GM12878 (cell line): ENCODE data around the gene FABP6. TPM values are rescaled to one million over a fixed set of nuclear protein-coding genes. Genes with fewer than 3 reads are reported as not detected.

Experiments used
- ATAC-seq: fragments of 200-7000 bp; cut with Tn5 transposase; 3 replicates; pipeline ENCODE4 v1.9.1; 2020; ENCODE audit warnings: mild to moderate bottlenecking, moderate library complexity
- BruUV-seq: library from RNA; stranded (reverse); fragments of 400-500 nt; replicated peaks from 2 replicates; lab custom pipeline; 2021; lab: Mats Ljungman, UMichigan
- CTCF ChIA-PET: fragments of 300-600 bp; sonication (Branson Sonifier 250); formaldehyde crosslinking; extraction: SDS; loops from one replicate; lab custom pipeline; 2021; ENCODE audit warnings: inconsistent platforms; lab: Yijun Ruan, JAX
- POLR2A ChIA-PET: fragments of 350-600 bp; formaldehyde crosslinking; extraction: SDS; loops from one replicate; lab custom pipeline; 2021; ENCODE audit warnings: inconsistent platforms; lab: Charles Lee
- RAD21 ChIA-PET: fragments of 300-600 bp; sonication (Branson Sonifier 250); formaldehyde crosslinking; loops from one replicate; lab custom pipeline; 2023; ENCODE audit warnings: antibody characterized with exemption; ENCODE audit not compliant: unreplicated experiment; lab: Charles Lee
- SMC1A ChIA-PET: fragments of 300-600 bp; sonication (Branson Sonifier 250); formaldehyde crosslinking; loops from one replicate; lab custom pipeline; 2023; ENCODE audit not compliant: unreplicated experiment, uncharacterized antibody; lab: Charles Lee
- DNase-seq: peaks from one replicate; pipeline ENCODE4 v3.0.0-alpha.2; 2011; ENCODE audit warnings: low read depth, low spot score
- FAIRE-seq: peaks from 3 replicates; lab custom pipeline; 2011; peaks lifted over from hg19 to GRCh38; lab: Jason Lieb, UNC
- H2AFZ ChIP-seq: 2 replicates; pipeline ENCODE4 v1.6.0; 2011; ENCODE audit warnings: low read depth, low read length, control low read depth; ENCODE audit not compliant: control insufficient read depth
- H3K27ac ChIP-seq: 2 replicates; pipeline ENCODE4 v1.5.1; 2011; ENCODE audit warnings: control low read depth; ENCODE audit not compliant: control insufficient read depth, insufficient read depth
- H3K27me3 ChIP-seq, 2 experiments: replicated peaks in 1 of 2; 2 replicates each; pipeline versions ENCODE4 v1.6.0 to v1.6.1; 2011; ENCODE audit warnings: low read length in 1 of 2; ENCODE audit not compliant: control insufficient read depth in 2 of 2, insufficient read depth in 2 of 2
- H3K36me3 ChIP-seq, 2 experiments: 2 replicates each; pipeline ENCODE4 v1.5.1; 2011; ENCODE audit warnings: low read length in 1 of 2; ENCODE audit not compliant: control insufficient read depth in 2 of 2, insufficient read depth in 2 of 2
- H3K4me1 ChIP-seq: 2 replicates; pipeline ENCODE4 v1.6.1; 2011; ENCODE audit warnings: mild to moderate bottlenecking, low read length, moderate library complexity, mixed read lengths; ENCODE audit not compliant: control insufficient read depth, insufficient read depth
- H3K4me2 ChIP-seq: 2 replicates; pipeline ENCODE4 v1.6.0; 2011; ENCODE audit warnings: control low read depth; ENCODE audit not compliant: control insufficient read depth, insufficient read depth
- H3K4me3 ChIP-seq: fragments of 200-600 bp; sonication (generic); 2 replicates; pipeline ENCODE4 v1.5.1; 2016
- H3K79me2 ChIP-seq: 2 replicates; pipeline ENCODE4 v1.6.0; 2011; ENCODE audit warnings: low read length; ENCODE audit not compliant: control insufficient read depth, insufficient read depth
- H3K9ac ChIP-seq: 2 replicates; pipeline ENCODE4 v1.8.0; 2011; ENCODE audit warnings: low read length, control low read depth, mixed read lengths; ENCODE audit not compliant: control insufficient read depth, insufficient read depth
- H3K9me3 ChIP-seq: replicated peaks from 3 replicates; pipeline ENCODE4 v1.5.1; 2011; ENCODE audit warnings: mild to moderate bottlenecking, low read length; ENCODE audit not compliant: control insufficient read depth, insufficient read depth
- H4K20me1 ChIP-seq: 2 replicates; pipeline ENCODE4 v1.6.0; 2011; ENCODE audit not compliant: control insufficient read depth, insufficient read depth
- ATF2 ChIP-seq: IDR thresholded peaks from 2 replicates; pipeline ENCODE4 v1.6.1; 2012; ENCODE audit warnings: low read length, inconsistent platforms
- BCL3 ChIP-seq: IDR thresholded peaks from 2 replicates; pipeline ENCODE4 v1.6.1; 2011; ENCODE audit warnings: borderline replicate concordance, low read depth, mild to moderate bottlenecking, moderate library complexity, low read length; ENCODE audit not compliant: insufficient read depth, poor library complexity, severe bottlenecking
- FOXM1 ChIP-seq: IDR thresholded peaks from 2 replicates; pipeline ENCODE4 v1.6.1; 2012; ENCODE audit warnings: low read depth, mild to moderate bottlenecking, inconsistent platforms, low read length, moderate library complexity
- GATAD2B ChIP-seq: fragments of 450-650 bp; conservative IDR thresholded peaks from 2 replicates; pipeline ENCODE4 v1.6.1; 2017; ENCODE audit warnings: low read depth, mild to moderate bottlenecking, moderate library complexity
- IRF3 ChIP-seq: fragments of 450-650 bp; IDR thresholded peaks from 2 replicates; pipeline ENCODE4 v1.6.1; 2014; ENCODE audit warnings: mild to moderate bottlenecking
- MYC ChIP-seq: IDR thresholded peaks from 2 replicates; pipeline ENCODE4 v1.6.1; 2011; ENCODE audit warnings: mild to moderate bottlenecking, low read length, moderate library complexity, inconsistent platforms; ENCODE audit not compliant: insufficient read depth, insufficient replicate concordance, insufficient read length, severe bottlenecking
- NFYA ChIP-seq: IDR thresholded peaks from 2 replicates; pipeline ENCODE4 v1.6.1; 2011; ENCODE audit warnings: low read depth, mild to moderate bottlenecking, low read length, improper control_type of control experiment, borderline replicate concordance
- ZNF384 ChIP-seq: IDR thresholded peaks from 2 replicates; pipeline ENCODE4 v1.6.1; 2012; ENCODE audit warnings: low read depth, mild to moderate bottlenecking, low read length, improper control_type of control experiment, borderline replicate concordance
- WGBS: methylation state at CpG from one replicate; pipeline ENCODE4 v1.1.6; 2016; ENCODE audit warnings: low lambda C conversion rate; ENCODE audit not compliant: insufficient replicate concordance, insufficient coverage; ENCODE audit errors: missing lambda C conversion rate; 5-methylcytosine and 5-hydroxymethylcytosine counted together
- in situ Hi-C: fragments of 300-500 bp; cut with MboI; formaldehyde crosslinking; loops from 9 replicates; pipeline ENCODE4 v1.14.3; 2018; ENCODE audit warnings: mixed read lengths
- intact Hi-C: fragments of 100-400 bp; cut with micrococcal nuclease; formaldehyde crosslinking; loops from one replicate; pipeline ENCODE4 v1.14.2; 2022; ENCODE audit not compliant: unreplicated experiment
- polyA plus RNA-seq, 11 experiments: library from polyadenylated mRNA; depleted of rRNA in 4 of 11; unstranded in 6 of 11; stranded (reverse) in 5 of 11; fragments of >200 nt; fragmentation: Nextera tagmentation in 4 of 11; fragmentation: Illumina TruSeq in 1 of 11; extraction: Ambion mirVana in 4 of 11; extraction: Trizol in 1 of 11; gene quantifications; 1 replicate in 1 of 11; 2 replicates in 10 of 11; pipeline versions ENCODE4 v1.2.1 to v1.2.3, GENCODE V29; 2011 to 2016; ENCODE audit warnings: inconsistent platforms in 2 of 11, missing spikeins in 2 of 11, low read depth in 1 of 11
- total RNA-seq, 4 experiments: library from RNA; depleted of rRNA in 3 of 4; stranded (reverse); fragments of >200 nt in 3 of 4; fragmentation: Illumina TruSeq in 1 of 4; extraction: Trizol in 1 of 4; gene quantifications; 2 replicates each; pipeline versions ENCODE4 v1.2.1 to v1.2.3, GENCODE V29; 2013 to 2021

Gene FABP6
- total and polyA plus RNA-seq, 10 of the 15 experiments (the other 5 are each of a cell fraction or from before 2014, with no cell fraction given): 0.66 to 8.1 (median 2.4) TPM

- H3K4me2 ChIP-seq: no peak overlapping the region
- H3K79me2 ChIP-seq: no peaks in the 10 kb centered on the region
- no peak for FAIRE-seq
- 27% methylated on average over 3 of the region's 3 CpGs for WGBS
- no peaks in the 10 kb centered on the region for H3K9me3 ChIP-seq
- intact Hi-C loops: no loop called here
- no peak overlapping the region for H3K4me3 ChIP-seq
- SMC1A ChIA-PET: interaction anchor here (1.2 to 4.0 kb wide), 4 partner anchors 10 to 103 kb away, joined by 3 to 21 read pairs (median 5); no protein-coding TSS in a partner anchor
- in situ Hi-C loops: no loop called here
- DNase-seq: no peak
- H3K27me3 ChIP-seq: no peaks in the 10 kb centered on the region
- H3K4me1 ChIP-seq: peaks cover 5% of the 10 kb centered on the region
- RAD21 ChIA-PET: interaction anchor here (0.8 to 1.7 kb wide), 5 partner anchors 43 to 220 kb away, joined by 3 to 7 read pairs (median 5); no protein-coding TSS in a partner anchor
- H2AFZ ChIP-seq: no peak overlapping the region
- H3K9ac ChIP-seq: no peak overlapping the region
- no peaks in the 10 kb centered on the region for H4K20me1 ChIP-seq
- H3K36me3 ChIP-seq: no peaks in the 10 kb centered on the region
- POLR2A ChIA-PET: interaction anchor here (0.6 to 0.8 kb wide), 3 partner anchors 151 to 335 kb away, joined by 3 to 7 read pairs (median 4); partner anchors contain the start of gene SLU7
- no peak for TF ChIP-seq IRF3
- no peak for TF ChIP-seq GATAD2B
- TF ChIP-seq NFYA: no peak
- no peak for TF ChIP-seq FOXM1
- TF ChIP-seq BCL3: no peak
- TF ChIP-seq ZNF384: no peak
- TF ChIP-seq MYC: no peak
- no peak for TF ChIP-seq ATF2
- TF ChIP-seq, all 136 proteins: peak for 0
- H3K27ac ChIP-seq: no peak overlapping the region
- no TSS peak for BruUV-seq
- CTCF ChIA-PET: interaction anchor here (0.6 to 6.3 kb wide), 6 partner anchors 10 to 371 kb away, joined by 3 to 37 read pairs (median 3); no protein-coding TSS in a partner anchor
- no peak for ATAC-seq
These were observed 12.8 kb downstream of the FABP6 start for GRCh38 chr5:160242145-160242544.
